Activated CD4-positive, alpha-beta T cell treated with anti-CD3 and anti-CD28 coated beads, Interleukin-2, amount 10 ng/mL, durations not matched to agents 7 days and 5 days (primary cell): Measurements from ENCODE around the gene PAXX. TPM values are rescaled to one million over a fixed set of nuclear protein-coding genes. Genes with fewer than 3 reads are reported as not detected.

Experiments
- CTCF ChIA-PET: fragments of 350-600 bp; sonication (Branson Sonifier 250); formaldehyde crosslinking; loops from one replicate; lab custom pipeline; 2021; ENCODE audit warnings: antibody characterized with exemption; lab: Charles Lee
- POLR2A ChIA-PET: fragments of 350-600 bp; sonication (Branson Sonifier 250); formaldehyde crosslinking; loops from one replicate; lab custom pipeline; 2021; ENCODE audit warnings: antibody characterized with exemption; lab: Charles Lee
- DNase-seq: peaks from one replicate; pipeline ENCODE4 v3.0.0-alpha.2; 2020
- H3K27ac Mint-ChIP-seq: one replicate; pipeline ENCODE4 v1.8.0; 2021; ENCODE audit warnings: mild to moderate bottlenecking, moderate library complexity, mixed read lengths
- H3K27me3 Mint-ChIP-seq: one replicate; pipeline ENCODE4 v1.8.0; 2021; ENCODE audit warnings: mixed read lengths
- H3K36me3 Mint-ChIP-seq: one replicate; pipeline ENCODE4 v1.8.0; 2021; ENCODE audit warnings: low read depth, mixed read lengths
- H3K4me1 Mint-ChIP-seq: one replicate; pipeline ENCODE4 v1.8.0; 2021; ENCODE audit warnings: mixed read lengths
- H3K4me3 Mint-ChIP-seq: one replicate; pipeline ENCODE4 v1.8.0; 2021; ENCODE audit warnings: mild to moderate bottlenecking, moderate library complexity, mixed read lengths
- H3K9me3 Mint-ChIP-seq: one replicate; pipeline ENCODE4 v1.8.0; 2021; ENCODE audit warnings: mixed read lengths
- total RNA-seq, 2 experiments: library from RNA; stranded (reverse); gene quantifications; one replicate each; pipeline ENCODE4 v1.2.3, GENCODE V29; 2021

PAXX gene
- total RNA-seq, 2 experiments from 2014 or later: 80.2 to 98.4 TPM

DNA sequence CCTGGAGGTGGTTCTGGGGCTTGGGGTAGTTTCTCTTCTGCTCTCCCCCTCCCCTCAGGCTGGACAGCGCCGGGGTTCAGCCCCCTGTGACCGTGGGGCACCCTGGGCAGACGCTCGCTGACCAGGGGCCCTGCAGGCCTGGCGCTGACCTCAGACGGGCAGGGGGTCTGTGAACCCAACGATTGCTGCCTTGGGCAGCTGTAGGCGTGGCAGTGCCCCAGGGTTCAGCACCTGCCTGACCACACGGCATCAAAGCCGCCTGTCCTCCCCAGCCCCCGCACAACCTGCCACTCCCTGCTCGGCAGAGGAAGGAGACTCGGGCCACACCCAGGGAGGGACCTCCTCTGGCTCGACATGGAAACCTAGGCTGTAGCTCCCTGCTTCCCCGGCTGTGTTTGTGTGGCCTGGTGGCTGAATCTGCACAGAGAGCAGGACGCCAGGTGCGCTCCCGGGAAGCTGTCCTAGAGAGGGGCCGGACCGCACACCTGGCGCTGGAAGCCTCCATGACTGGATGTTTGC is 28.0 kb upstream of the PAXX start:
- H3K4me1 Mint-ChIP-seq: peaks cover 44% of the 10 kb centered on the region
- POLR2A ChIA-PET: no interaction called here
- peaks cover 3% of the 10 kb centered on the region for H3K27me3 Mint-ChIP-seq
- no peak for DNase-seq
- H3K4me3 Mint-ChIP-seq: no peak overlapping the region
- no peaks in the 10 kb centered on the region for H3K36me3 Mint-ChIP-seq
- CTCF ChIA-PET: interaction anchor here (0.6 to 1.9 kb wide), 4 partner anchors 11 to 82 kb away, joined by 3 to 4 read pairs (median 4); no protein-coding TSS in a partner anchor
- peak overlapping the region; percentile 78 for H3K27ac Mint-ChIP-seq
- no peaks in the 10 kb centered on the region for H3K9me3 Mint-ChIP-seq

DNA sequence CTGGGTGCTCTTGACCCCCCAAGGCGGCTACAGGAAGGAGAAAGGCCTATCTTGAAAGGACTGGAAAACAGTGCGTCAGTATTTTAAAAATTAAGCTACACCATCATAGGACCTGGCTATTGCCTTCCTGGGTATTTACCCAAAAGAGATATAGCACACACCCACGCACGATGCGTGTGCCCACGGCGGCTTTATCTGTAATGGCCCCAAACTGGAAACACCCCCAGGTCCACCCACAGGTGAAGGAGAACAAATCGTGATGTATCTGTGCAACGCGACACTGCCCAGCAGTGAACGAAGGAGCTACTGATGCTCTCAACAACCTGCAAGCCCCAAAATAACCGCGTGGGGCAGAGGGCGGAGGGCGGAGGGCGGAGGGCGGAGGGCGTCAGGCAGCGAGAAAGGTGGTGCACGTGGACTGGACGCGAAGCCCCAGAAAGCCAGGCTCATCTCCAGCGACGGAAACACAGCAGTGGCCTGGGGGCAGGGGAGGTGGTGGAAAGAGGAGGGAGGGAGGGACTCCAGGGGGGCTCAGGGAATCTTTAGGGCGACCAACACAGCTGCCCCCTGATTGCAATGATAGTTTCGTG is 27.3 kb upstream of the PAXX start:
- peaks cover 43% of the 10 kb centered on the region for H3K4me1 Mint-ChIP-seq
- no peaks in the 10 kb centered on the region for H3K36me3 Mint-ChIP-seq
- ChIA-PET CTCF (interaction anchor here (0.9 to 1.9 kb wide), 5 partner anchors 10 to 83 kb away, joined by 3 to 5 read pairs (median 4); no protein-coding TSS in a partner anchor), POLR2A (no interaction called here)
- no peak for DNase-seq
- H3K9me3 Mint-ChIP-seq: no peaks in the 10 kb centered on the region
- H3K27ac Mint-ChIP-seq: peak overlapping the region; percentile 78
- H3K27me3 Mint-ChIP-seq: peaks cover 3% of the 10 kb centered on the region
- H3K4me3 Mint-ChIP-seq: no peak overlapping the region

DNA sequence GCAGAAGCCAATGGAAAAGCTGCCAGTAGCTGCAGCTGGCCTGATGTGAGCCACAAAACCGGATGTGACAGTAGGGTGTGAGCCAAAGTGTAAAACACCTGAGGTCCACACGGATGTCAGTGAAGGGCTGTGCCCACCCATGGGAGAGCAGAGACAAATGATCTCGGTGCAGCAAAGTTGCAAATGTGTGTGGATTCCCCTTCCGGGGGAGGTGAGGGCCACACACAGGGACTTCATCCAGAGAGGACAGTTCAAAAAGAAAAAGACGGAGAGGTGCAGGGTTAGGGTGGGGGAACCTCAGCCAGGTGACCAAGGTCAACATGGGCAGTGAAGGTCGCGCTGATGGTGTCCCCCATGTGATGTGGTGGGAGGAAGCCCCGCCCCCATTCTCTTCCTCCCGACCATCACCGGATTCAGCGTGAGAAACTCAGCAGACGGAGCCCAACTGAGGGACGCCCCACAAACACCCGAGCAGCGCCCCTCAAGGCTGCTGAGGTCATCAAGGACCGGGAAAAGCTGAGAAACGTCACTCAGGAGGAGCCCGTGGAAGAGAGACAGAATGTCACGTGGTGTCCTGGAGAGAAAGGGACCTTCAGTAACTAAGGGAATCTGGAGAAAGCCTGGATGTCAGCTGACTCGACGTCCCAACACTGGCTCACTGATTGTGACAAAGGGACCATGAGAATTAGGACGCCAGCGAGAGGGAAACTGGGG is 26.3 kb upstream of the PAXX start:
- H3K9me3 Mint-ChIP-seq: no peaks in the 10 kb centered on the region

DNA sequence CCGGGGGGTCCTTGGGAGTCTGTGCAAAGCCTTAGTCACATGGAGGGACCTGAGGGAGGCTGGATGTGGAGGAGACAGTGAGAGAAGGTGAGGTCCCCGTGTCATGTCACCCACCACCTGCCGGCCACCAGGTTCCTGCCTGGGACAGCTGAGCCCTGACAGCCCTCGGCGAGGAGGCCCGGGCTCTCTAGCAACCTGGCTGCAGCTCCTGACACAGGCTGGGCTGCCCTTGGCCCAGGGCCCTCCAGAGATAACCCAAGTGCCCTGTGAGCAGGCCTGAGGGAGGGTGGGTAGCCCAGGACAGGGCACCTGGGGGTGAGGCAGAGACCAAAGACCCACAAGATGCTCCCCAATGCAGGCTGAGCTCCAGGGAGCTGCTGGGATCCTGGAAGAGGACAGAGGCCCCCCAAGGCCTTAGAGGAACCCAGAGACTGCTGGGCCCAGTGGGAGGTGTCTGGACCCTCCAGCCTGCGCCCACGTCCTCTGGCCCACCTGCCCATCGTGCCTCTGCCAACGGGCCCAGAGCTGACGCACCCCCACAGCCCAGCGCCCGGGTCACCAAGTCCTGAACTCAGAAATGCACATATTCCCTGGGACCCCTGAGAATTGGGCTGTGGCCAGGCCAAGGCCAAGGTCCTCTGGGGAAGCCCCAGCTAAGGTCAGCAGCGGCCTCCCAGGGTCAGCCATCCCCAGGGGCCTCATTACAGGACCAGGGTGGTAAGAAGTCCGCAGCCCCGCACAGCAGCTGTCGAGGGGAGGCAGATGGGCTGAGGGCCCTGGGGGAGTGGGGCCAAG is 23.7 kb upstream of the PAXX start:
- Mint-ChIP-seq H3K4me3 (no peak overlapping the region), H3K9me3 (no peaks in the 10 kb centered on the region), H3K36me3 (no peaks in the 10 kb centered on the region), H3K27ac (no peak overlapping the region), H3K4me1 (peaks cover 21% of the 10 kb centered on the region), H3K27me3 (peaks cover 3% of the 10 kb centered on the region)
- POLR2A ChIA-PET: no interaction called here
- DNase-seq: no peak
- CTCF ChIA-PET: interaction anchor here (1.9 kb wide), 1 partner anchor 10 kb away, joined by 5 read pairs; no protein-coding TSS in a partner anchor

More for the DNA sequence above, 26.3 kb upstream of the PAXX start:
- no peaks in the 10 kb centered on the region for H3K36me3 Mint-ChIP-seq
- peaks cover 3% of the 10 kb centered on the region for H3K27me3 Mint-ChIP-seq
- ChIA-PET CTCF (interaction anchor here (0.6 to 1.7 kb wide), 6 partner anchors 9 to 217 kb away, joined by 3 to 5 read pairs (median 4); no protein-coding TSS in a partner anchor), POLR2A (no interaction called here)
- peak; percentile 42 for DNase-seq
- H3K4me1 Mint-ChIP-seq: peaks cover 33% of the 10 kb centered on the region
- H3K4me3 Mint-ChIP-seq: peak overlapping the region; percentile 14
- peak overlapping the region; percentile 77 for H3K27ac Mint-ChIP-seq

DNA sequence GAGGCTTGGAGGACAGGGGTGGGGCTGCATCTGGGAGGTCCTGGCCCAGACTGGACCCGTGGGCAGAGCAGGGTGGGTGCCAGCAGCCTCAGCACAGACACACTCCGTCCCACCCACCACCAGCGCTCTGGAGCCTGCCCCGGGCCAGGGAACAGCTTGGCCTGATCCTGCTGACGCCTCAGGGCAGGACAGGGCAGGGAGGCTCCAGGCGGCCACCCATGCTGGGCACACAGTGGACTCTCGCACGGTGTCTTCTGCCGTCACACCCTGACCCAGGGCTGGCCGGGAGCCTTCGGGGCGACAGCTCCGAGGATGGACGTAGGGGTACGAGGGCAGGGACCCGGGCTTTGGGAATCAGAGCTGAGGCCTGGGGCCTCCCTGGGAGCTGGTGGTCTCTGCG is 23.1 kb upstream of the PAXX start:
- Mint-ChIP-seq H3K36me3 (no peaks in the 10 kb centered on the region), H3K4me3 (no peak overlapping the region), H3K9me3 (no peaks in the 10 kb centered on the region), H3K27me3 (peaks cover 3% of the 10 kb centered on the region), H3K27ac (no peak overlapping the region), H3K4me1 (peaks cover 21% of the 10 kb centered on the region)
- ChIA-PET POLR2A (no interaction called here), CTCF (interaction anchor here (1.6 to 1.9 kb wide), 2 partner anchors 9 to 78 kb away, joined by 3 to 5 read pairs; no protein-coding TSS in a partner anchor)
- DNase-seq: no peak

DNA sequence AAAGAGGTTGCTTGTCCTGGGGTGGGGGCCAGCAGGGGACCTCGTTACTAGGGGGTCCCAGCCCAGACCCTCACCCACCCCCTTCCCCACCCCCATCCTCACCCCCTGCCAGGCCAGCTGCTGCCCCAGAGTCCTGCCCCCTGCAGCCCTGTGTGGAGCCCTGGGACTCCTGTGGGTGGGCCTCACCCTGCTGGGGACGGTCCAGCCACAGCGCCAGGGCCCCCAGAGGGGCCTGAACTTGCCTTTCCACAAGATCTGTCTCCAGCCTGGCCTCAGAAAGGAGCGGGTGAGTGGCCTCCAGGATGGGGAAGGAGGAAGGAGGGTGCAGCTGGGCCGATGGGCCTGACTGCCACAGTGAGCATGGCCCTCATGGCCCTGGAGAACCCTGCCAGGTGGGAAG is 22.4 kb upstream of the PAXX start:
- Mint-ChIP-seq H3K4me1 (peaks cover 18% of the 10 kb centered on the region), H3K9me3 (no peaks in the 10 kb centered on the region), H3K27ac (no peak overlapping the region), H3K4me3 (no peak overlapping the region), H3K27me3 (peaks cover 3% of the 10 kb centered on the region), H3K36me3 (no peaks in the 10 kb centered on the region)
- no peak for DNase-seq
- ChIA-PET POLR2A (no interaction called here), CTCF (interaction anchor here (1.6 kb wide), 1 partner anchor 77 kb away, joined by 3 read pairs; no protein-coding TSS in a partner anchor)

DNA sequence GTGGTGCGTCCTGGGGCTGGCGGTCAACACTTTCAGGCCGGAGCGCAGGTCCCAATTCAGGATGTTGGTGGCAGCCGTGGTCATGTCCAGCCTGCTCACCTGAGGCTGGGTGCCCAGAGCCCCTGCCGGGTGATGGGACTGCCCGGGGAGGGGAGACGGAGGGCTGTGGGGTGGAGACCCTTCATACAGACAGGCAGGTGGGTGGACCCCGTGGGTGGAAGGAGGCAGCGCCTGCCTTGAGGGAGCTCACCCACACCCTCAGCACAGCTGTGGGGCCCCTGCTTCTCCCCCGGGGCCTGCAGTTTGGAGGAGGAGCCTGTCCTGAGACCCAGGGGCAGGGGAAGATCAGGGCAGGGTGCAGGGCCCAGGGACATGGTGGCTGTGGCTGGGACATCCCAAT is 21.9 kb upstream of the PAXX start:
- POLR2A ChIA-PET: no interaction called here
- CTCF ChIA-PET: interaction anchor here (1.6 kb wide), 1 partner anchor 76 kb away, joined by 3 read pairs; no protein-coding TSS in a partner anchor

DNA sequence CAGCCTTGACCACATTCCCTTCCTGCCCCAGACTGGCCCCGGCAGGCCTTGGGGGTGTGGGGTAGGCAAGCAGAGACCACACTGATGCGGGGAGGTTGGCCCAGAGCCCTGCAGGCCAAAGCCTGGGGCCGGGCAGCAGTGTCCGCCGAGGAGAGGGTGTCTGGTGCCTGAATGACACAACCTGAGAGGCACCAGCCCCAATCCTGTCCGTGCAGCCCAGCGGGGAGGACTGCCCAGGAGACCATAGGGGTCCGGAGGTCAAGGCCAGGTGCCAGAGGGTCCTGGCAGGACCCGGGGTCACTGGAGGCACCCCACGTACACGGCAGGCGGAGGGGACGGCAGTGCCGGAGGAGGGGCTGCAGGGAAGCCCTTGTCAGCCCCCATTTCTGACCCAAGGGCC is 20.5 kb upstream of the PAXX start:
- H3K4me1 Mint-ChIP-seq: peaks cover 12% of the 10 kb centered on the region
- H3K9me3 Mint-ChIP-seq: no peaks in the 10 kb centered on the region
- H3K27me3 Mint-ChIP-seq: peaks cover 1% of the 10 kb centered on the region
- no peak for DNase-seq
- ChIA-PET CTCF (no interaction called here), POLR2A (no interaction called here)
- H3K36me3 Mint-ChIP-seq: no peaks in the 10 kb centered on the region
- no peak overlapping the region for H3K27ac Mint-ChIP-seq
- H3K4me3 Mint-ChIP-seq: no peak overlapping the region

More for the DNA sequence above, 21.9 kb upstream of the PAXX start:
- H3K9me3 Mint-ChIP-seq: no peaks in the 10 kb centered on the region
- no peaks in the 10 kb centered on the region for H3K36me3 Mint-ChIP-seq
- no peak overlapping the region for H3K27ac Mint-ChIP-seq
- H3K27me3 Mint-ChIP-seq: peaks cover 3% of the 10 kb centered on the region
- H3K4me1 Mint-ChIP-seq: peaks cover 19% of the 10 kb centered on the region
- no peak overlapping the region for H3K4me3 Mint-ChIP-seq
- DNase-seq: no peak

DNA sequence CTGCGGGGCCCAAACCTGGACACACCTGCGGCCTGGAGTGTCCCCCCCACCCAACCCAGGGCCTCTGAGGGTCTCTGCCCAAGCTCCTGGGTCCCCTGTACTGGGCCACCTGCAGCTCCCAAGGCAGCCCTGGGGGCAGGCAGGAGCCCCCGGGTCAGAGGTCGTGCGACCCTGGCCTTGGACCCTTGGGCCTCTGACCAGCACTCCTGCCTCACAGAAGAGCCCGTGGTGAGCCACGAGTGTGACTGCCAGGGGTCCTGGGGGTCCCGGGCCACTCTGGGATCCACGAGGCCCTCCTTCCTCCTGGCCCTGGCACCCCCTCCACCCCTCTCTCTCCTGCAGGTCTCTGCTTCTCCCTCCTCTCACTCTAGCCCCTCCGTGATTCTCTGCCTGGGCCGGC is 19.9 kb upstream of the PAXX start:
- Mint-ChIP-seq H3K27me3 (peaks cover 1% of the 10 kb centered on the region), H3K27ac (no peak overlapping the region), H3K4me3 (no peak overlapping the region), H3K4me1 (peaks cover 13% of the 10 kb centered on the region), H3K9me3 (no peaks in the 10 kb centered on the region), H3K36me3 (no peaks in the 10 kb centered on the region)
- ChIA-PET CTCF (interaction anchor here (3.4 kb wide), 1 partner anchor 27 kb away, joined by 9 read pairs; the partner anchor contains the start of genes C8G and FBXW5), POLR2A (no interaction called here)
- no peak for DNase-seq

DNA sequence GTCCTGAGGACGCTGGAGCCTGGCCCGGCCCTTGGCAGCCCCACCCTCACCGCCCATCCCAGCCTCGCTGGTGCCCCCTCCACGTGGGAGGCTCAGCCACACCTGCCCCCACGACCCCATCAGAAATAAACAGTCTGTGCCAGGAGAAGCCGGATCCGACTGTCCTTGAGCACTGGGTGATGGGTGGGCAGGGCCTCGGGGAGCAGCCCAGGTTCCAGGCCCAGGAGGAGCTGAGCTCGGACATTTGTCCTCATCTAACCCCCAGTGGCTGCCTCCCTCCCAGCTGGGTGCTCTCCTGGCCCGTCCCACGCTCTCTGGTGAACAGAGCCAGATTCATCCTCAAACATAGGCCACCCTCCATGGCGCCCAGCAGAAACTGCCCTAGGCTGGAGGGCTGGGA is 19.5 kb upstream of the PAXX start:
- Mint-ChIP-seq H3K4me1 (peaks cover 13% of the 10 kb centered on the region), H3K9me3 (no peaks in the 10 kb centered on the region), H3K4me3 (no peak overlapping the region), H3K27me3 (peaks cover 1% of the 10 kb centered on the region), H3K36me3 (no peaks in the 10 kb centered on the region), H3K27ac (no peak overlapping the region)
- DNase-seq: no peak
- ChIA-PET CTCF (interaction anchor here (0.6 to 3.4 kb wide), 3 partner anchors 20 to 57 kb away, joined by 3 to 9 read pairs (median 3); partner anchors contain the start of genes C8G and FBXW5), POLR2A (no interaction called here)

DNA sequence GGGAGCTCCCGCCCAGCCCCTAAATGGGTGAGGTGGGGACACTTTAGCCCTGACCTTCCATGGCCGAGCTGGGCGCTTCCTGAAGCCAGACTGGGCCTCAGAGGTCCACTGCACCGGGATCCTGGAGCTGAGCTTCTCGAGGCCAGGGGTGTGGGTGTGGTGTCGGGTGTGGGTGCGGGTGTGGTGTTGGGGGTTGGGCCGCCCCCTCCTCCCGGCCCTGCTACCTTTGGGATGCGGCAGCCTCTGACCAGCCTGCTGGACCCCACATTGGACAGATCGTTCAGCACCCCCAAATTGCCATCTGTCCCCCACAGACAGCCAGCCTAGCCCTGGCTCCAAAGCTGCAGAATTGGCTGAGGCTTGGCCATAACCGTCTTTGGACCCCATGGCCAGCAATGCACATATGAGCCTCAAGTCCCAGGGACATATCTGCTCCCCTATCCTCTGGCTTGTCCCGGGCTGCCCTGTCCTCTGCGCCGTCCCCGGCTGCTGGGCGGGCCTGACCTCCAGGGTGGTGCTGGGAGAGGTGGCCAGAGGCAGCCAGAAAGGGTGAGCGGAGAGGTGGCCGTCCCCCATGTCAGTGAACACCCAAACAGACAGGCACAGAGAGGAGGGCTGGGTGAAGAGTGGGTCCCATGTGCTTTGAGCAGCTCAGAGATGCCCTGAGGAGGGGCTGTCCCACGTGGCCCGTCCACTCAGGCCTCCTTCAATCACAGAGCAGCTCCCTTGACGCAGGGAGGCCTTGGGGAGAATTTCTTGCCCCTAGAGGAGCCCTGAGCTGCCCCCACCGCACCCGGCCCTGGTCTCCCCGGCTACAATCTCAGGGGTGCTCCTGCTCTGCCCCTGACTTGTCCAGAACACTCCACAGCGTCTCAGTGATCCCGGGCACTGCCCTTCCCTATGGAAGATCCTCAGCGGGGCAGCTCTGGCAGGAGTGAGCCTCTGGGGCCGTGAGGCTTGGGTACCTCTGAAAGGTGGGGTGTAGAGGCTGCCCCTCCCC is 18.3 kb upstream of the PAXX start:
- Mint-ChIP-seq H3K9me3 (no peaks in the 10 kb centered on the region), H3K36me3 (no peaks in the 10 kb centered on the region), H3K4me1 (peaks cover 13% of the 10 kb centered on the region), H3K27ac (peak overlapping the region; percentile 57), H3K4me3 (no peak overlapping the region), H3K27me3 (peaks cover 1% of the 10 kb centered on the region)
- POLR2A ChIA-PET: no interaction called here
- no peak for DNase-seq
- CTCF ChIA-PET: interaction anchor here (0.6 to 3.4 kb wide), 6 partner anchors 21 to 61 kb away, joined by 3 to 15 read pairs (median 5); partner anchors contain the start of genes C8G and FBXW5
